ENCODE results near the gene LPAR1.
A peak's percentile ranks its signal among the peaks of the same experiment; 100 is the strongest.

Gene LPAR1

GRCh38 chr9:111037356-111037707 is 938 bp downstream of the LPAR1 start:
- peak in 1 of 2 experiments; percentile 38 for DNase-seq

DNA sequence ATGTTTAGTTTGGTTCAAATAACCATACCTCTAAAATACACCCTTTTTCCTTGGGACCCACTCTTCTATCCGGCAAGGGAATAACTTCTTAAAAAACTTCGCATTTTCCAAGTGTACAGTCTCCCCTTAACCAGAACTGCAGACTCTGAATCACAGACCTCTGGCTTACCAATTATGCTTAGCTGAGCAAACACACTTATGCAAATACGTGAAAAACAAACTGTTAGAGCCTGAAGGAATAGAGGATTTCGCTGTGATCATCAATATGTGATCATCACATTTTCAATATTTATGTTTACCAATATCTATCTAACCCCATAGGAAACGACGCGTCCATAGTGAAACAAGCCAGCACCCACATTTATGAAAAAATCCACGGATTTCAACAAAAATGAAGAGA is 1.3 kb downstream of the LPAR1 start:
- no peak for DNase-seq

- no peak for DNase-seq
Measured at GRCh38 chr9:111036429-111036789, 1.9 kb downstream of the LPAR1 start.

- DNase-seq, result no peak
Measured at GRCh38 chr9:111035543-111036428, 2.5 kb downstream of the LPAR1 start.

GRCh38 chr9:111034898-111035539 is 3.3 kb downstream of the LPAR1 start:
- DNase-seq, result no peak

- no peak for DNase-seq
Measured at GRCh38 chr9:111034170-111034897, 3.9 kb downstream of the LPAR1 start.

GRCh38 chr9:111030492-111030891 is 7.8 kb downstream of the LPAR1 start:
- DNase-seq, result no peak

GRCh38 chr9:111029260-111029659 is 9.0 kb downstream of the LPAR1 start:
- no peak for DNase-seq

DNA sequence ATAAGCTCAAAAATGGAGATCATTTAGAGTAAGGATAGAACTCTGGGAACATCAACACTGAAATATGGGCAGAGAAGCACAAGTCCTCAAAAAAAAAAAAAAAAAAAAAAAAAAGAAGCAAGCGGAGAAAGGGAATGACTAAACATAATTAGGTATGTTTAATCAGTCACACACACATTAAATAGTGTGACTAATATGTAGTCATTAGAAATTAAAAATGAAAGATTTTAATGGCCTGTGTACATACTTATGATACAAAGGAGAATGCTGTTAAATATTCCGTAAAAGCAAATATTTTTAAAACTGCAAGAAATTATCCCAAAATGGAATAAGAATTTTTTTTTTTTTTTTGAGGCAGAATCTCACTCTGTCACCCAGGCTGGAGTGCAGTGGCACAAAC is 10.5 kb downstream of the LPAR1 start:
- DNase-seq, result no peak

DNA sequence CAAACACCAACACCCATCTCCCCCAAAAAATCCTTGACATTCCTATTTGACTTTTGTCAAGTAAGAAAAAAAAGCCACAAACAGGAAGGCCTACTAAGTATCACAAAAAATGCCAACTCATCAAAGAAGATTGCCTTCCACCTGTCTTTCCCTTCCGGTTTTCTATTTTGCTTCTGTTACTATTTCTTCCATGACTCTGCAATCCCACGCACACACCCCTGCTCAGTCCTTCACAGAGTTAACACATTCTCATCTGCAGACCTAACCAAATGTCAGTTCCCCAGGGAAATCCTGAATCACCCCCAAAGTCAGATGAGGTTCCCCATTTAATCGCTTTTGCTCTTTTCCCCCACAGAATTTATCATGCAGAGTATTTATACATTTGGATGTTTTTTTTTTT is 15.1 kb downstream of the LPAR1 start:
- no peak for DNase-seq

DNA sequence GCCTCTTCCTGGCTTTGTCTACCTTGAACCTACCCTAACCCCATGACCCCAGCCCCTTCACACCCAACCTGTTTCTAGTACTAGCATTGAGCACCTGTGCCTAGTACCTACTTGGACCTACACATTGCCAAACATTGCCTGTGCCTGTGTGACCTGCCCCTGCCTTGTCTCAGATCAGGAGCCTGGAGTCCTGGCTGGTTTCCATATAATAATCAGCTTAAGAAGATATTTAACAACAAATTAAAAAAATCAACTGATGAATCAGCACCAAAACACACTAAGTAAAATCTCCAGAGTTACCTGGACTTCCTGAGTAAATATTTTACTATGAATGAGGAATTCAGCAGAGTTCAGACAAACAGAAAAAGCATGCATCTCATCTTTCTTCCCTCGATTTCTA is 17.7 kb downstream of the LPAR1 start:
- DNase-seq, result no peak

DNA sequence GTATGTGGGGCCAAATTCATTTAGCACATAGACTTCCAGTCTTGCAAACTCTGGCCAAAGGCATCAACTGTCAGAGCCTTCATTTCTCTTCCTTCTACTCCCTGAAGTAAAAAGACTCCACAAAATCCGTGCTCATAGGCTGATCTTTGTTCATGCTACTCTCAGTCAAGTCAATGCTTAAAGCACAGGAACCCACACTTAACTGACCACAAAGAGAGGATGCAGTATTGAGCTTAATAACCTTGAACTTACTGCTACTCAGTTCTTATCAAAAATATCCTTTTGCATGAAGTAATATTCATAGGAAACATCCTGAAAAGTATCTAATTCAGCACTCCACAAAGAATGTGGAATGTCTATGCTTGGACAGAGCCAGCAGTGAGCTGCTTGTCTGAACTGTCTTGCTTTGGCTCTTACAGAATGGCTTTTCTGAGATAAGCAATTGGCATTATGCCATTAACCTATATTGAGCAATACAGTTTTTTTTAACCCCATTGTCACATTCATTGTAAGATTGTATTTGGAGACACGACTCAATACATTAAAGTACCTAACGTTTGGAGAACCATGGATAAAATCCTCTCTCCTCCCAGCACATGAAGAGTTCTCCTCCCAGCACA is 21.7 kb downstream of the LPAR1 start:
- DNase-seq, result no peak

- no peak for DNase-seq
Measured at GRCh38 chr9:111016016-111016415, 22.3 kb downstream of the LPAR1 start.

GRCh38 chr9:111013707-111014106 is 24.6 kb downstream of the LPAR1 start:
- DNase-seq, result no peak

GRCh38 chr9:111013250-111013649 is 25.0 kb downstream of the LPAR1 start:
- DNase-seq, result no peak

DNA sequence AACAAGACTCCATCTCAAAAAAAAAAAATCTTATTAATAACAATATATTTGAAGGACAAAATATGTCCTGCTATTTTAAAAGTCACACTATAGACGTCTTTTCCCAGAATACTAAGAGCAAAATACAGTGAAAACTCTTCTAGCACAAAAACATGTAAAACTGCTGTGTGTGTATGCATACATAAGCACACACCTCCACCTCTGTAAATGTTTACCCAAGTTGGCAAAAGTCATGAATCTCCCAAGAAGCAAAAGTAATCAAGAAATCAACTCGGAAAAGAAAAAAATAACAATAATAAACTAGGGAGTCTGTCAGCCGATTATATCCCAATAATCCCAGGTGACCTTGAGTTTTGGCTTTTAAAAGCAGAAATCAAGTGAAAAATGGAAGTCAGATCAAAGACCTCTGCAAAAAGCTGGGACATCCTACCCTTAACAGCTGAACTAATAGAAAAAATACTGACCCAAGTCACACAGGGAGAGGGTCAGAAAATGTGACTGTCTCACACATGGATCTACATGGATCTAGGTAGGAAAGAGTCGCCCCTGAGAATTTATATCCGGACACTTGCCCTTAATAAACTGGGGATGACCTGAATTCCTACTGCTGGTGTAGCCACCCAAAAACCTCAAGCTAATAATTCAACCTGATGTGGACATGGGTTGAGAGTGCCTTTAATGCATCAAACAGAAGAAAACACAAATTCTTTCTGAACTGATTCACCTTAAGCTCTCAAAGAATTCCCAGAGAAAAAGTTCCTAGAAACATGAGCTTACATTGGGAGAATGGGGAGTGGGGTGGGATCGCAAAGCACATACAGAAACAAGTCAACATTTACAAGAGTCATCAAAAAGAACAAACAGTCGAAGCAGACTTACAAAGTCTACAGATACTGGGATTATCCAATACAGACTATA is 29.9 kb downstream of the LPAR1 start:
- no peak for DNase-seq

GRCh38 chr9:111005746-111006470 is 32.4 kb downstream of the LPAR1 start:
- DNase-seq, result no peak

DNA sequence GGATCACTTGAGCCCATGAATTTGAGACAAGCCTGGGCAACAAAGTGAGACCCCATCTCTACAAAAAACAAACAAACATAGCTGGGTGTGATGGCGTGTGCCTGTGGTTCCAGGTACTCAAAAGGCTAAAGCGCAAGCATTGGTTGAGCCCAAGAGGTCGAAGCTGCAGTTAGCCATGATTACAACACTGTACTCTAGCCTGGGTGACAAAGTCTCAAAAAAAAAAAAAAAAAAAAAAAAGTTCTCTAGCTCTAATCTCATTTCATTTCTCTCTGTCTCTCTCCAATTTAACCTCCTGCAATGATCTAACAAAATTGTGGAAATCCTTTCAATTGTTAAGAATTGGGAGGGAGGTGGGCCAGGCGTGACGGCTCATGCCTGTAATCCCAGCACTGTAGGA is 33.3 kb downstream of the LPAR1 start:
- DNase-seq, result no peak

DNA sequence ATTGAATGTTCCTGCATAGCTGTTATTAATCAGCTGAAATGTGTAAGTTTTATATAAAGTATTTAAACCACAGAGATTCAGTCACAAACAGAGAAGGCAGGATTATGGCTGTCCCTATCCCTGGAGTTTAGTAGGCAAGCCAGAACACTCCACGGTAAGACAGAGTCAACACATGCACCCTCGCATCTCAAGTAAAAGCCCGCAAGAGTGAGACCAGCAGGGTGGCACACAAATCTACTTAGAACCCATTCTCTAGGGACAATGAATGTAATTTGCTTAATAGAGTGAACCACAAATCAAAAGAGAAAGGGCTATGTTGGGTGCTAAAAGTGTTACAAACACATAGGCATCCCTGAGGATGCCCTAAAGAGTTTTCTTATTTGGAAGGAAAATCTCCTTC is 35.1 kb downstream of the LPAR1 start:
- DNase-seq, result no peak

- no peak for DNase-seq
Measured at GRCh38 chr9:111001526-111001925, 36.7 kb downstream of the LPAR1 start.

- no peak for DNase-seq
Measured at GRCh38 chr9:111000202-111000601, 38.1 kb downstream of the LPAR1 start.

DNA sequence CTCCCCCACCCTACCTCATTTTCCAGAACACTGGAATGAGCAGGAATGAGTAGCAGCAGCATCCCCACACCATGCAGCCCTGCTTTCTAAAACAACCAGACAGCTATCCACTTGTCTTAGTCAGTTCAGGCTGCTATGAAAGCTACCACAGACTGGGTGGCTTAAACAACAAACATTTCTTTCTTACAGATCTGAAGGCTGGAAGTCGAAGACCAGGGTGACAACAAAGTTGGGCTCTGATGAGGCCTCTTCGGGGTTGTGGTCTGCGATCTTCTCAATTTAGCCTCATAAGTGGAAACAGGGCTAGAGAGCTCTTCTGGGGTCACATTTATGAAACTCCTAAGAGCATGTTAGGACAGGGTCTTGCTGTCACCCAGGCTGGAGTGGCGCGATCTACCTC is 38.9 kb downstream of the LPAR1 start:
- DNase-seq, result no peak

Data from SW 1271 (cell line).